H1 (cell line): ENCODE results near the gene GNL2.

Experiments
- BRCA1 ChIP-seq: IDR thresholded peaks from 2 replicates; pipeline ENCODE4 v1.6.1; 2012; ENCODE audit warnings: low read depth, low read length, improper control_type of control experiment
- CHD7 ChIP-seq: fragments of 300-600 bp; sonication (generic); IDR thresholded peaks from 2 replicates; pipeline ENCODE4 v1.7.1; 2012; ENCODE audit warnings: low read length, moderate library complexity, mild to moderate bottlenecking, inconsistent platforms; ENCODE audit not compliant: insufficient replicate concordance
- CREB1 ChIP-seq: IDR thresholded peaks from 2 replicates; pipeline ENCODE4 v1.6.1; 2012; ENCODE audit warnings: inconsistent platforms
- CTCF ChIP-seq, 3 experiments: IDR thresholded peaks; 1 replicate in 2 of 3; 2 replicates in 1 of 3; pipeline versions ENCODE4 v1.5.1 to v1.6.1; 2011; ENCODE audit warnings: low read length in 3 of 3, mild to moderate bottlenecking in 3 of 3, inconsistent platforms in 2 of 3, low read depth in 1 of 3, moderate library complexity in 1 of 3; ENCODE audit not compliant: insufficient read depth in 1 of 3; ENCODE audit errors: control extremely low read depth in 1 of 3
- EP300 ChIP-seq, 2 experiments: IDR thresholded peaks; 1 replicate in 1 of 2; 2 replicates in 1 of 2; pipeline ENCODE4 v1.6.1; 2011 to 2012; ENCODE audit warnings: low read depth in 2 of 2, low read length in 2 of 2, mild to moderate bottlenecking in 2 of 2, borderline replicate concordance in 1 of 2, inconsistent platforms in 1 of 2, moderate library complexity in 1 of 2
- EZH2 ChIP-seq: fragments of 200-600 bp; sonication (generic); IDR thresholded peaks from 2 replicates; pipeline ENCODE4 v1.7.1; 2012; ENCODE audit warnings: low read depth, mild to moderate bottlenecking, moderate library complexity, low read length, inconsistent platforms; ENCODE audit not compliant: severe bottlenecking
- FOSL1 ChIP-seq: IDR thresholded peaks from 2 replicates; pipeline ENCODE4 v1.6.1; 2011; ENCODE audit warnings: mild to moderate bottlenecking, low read depth, low read length, moderate library complexity; ENCODE audit not compliant: insufficient read depth
- HDAC2 ChIP-seq, 2 experiments: fragments of 300-600 bp in 1 of 2; sonication (generic) in 1 of 2; IDR thresholded peaks; 2 replicates each; pipeline ENCODE4 v1.6.1; 2011 to 2012; ENCODE audit warnings: low read depth in 2 of 2, low read length in 2 of 2, mild to moderate bottlenecking in 2 of 2, moderate library complexity in 2 of 2, borderline replicate concordance in 1 of 2, inconsistent platforms in 1 of 2
- JUND ChIP-seq: IDR thresholded peaks from 2 replicates; pipeline ENCODE4 v1.6.1; 2011; ENCODE audit warnings: mild to moderate bottlenecking, improper control_type of control experiment, low read length
- MAX ChIP-seq: IDR thresholded peaks from 2 replicates; pipeline ENCODE4 v1.6.1; 2012; ENCODE audit warnings: inconsistent platforms
- POLR2A ChIP-seq, 2 experiments: IDR thresholded peaks; 1 replicate in 1 of 2; 2 replicates in 1 of 2; pipeline ENCODE4 v1.6.1; 2011; ENCODE audit warnings: low read depth in 2 of 2, low read length in 2 of 2, mild to moderate bottlenecking in 2 of 2; ENCODE audit errors: control extremely low read depth in 1 of 2
- POLR2AphosphoS5 ChIP-seq: IDR thresholded peaks from 2 replicates; pipeline ENCODE4 v1.6.1; 2011; ENCODE audit warnings: low read depth, low read length
- SIX5 ChIP-seq: IDR thresholded peaks from 2 replicates; pipeline ENCODE4 v1.6.1; 2011; ENCODE audit warnings: mild to moderate bottlenecking, low read depth, low read length
- SP1 ChIP-seq: IDR thresholded peaks from 2 replicates; pipeline ENCODE4 v1.6.1; 2011; ENCODE audit warnings: low read depth, low read length

GRCh38 chr1:37602750-37603694 is 7.3 kb upstream of the GNL2 start:
- TF ChIP-seq CTCF (IDR thresholded peaks at IDR 0.05; ENCODE audit: control extremely low read depth in 1 of 3, insufficient read depth in 1 of 3, low read depth in 1 of 3, low read length in 3 of 3) (peak; percentile 47 to 81 (median 65)), POLR2AphosphoS5 (no peak), CHD7 (no peak), CREB1 (no peak), HDAC2 (IDR thresholded peaks at IDR 0.05; ENCODE audit: borderline replicate concordance in 1 of 2, low read depth in 2 of 2, low read length in 2 of 2) (no peak), BRCA1 (no peak), POLR2A (IDR thresholded peaks at IDR 0.05; ENCODE audit: control extremely low read depth in 1 of 2, low read depth in 2 of 2, low read length in 2 of 2) (no peak), MAX (no peak), SIX5 (no peak), JUND (no peak), EP300 (IDR thresholded peaks at IDR 0.05; ENCODE audit: borderline replicate concordance in 1 of 2, low read depth in 2 of 2, low read length in 2 of 2) (no peak), EZH2 (no peak), FOSL1 (no peak), SP1 (no peak)
